Activated T-helper 2 cell treated with anti-CD3 and anti-CD28 coated beads, Interferon-gamma antibody, Interleukin-2, Interleukin-4, amounts not matched to agents 10 μg/mL and 5 μg/mL and 100 μg/mL, durations not matched to agents 14 hours and 24 hours and 36 hours (primary cell): Measurements from ENCODE around the gene PUS7. TPM values are rescaled to one million over a fixed set of nuclear protein-coding genes. Genes with fewer than 3 reads are reported as not detected.
"Not testable (repeated sequence)": the region's sequence is repeated elsewhere in the genome, so short reads cannot be mapped to it uniquely, and the experiment has no call there.

Experiments used
- DNase-seq: peaks from one replicate; pipeline ENCODE4 v3.0.0; 2021; ENCODE audit warnings: low spot score
- H3K27ac Mint-ChIP-seq: one replicate; pipeline ENCODE4 v1.8.0; 2021; ENCODE audit warnings: mixed read lengths
- H3K27me3 Mint-ChIP-seq: one replicate; pipeline ENCODE4 v1.8.0; 2021; ENCODE audit warnings: low read depth, mixed read lengths
- H3K36me3 Mint-ChIP-seq: one replicate; pipeline ENCODE4 v1.8.0; 2021; ENCODE audit warnings: low read depth, mixed read lengths
- H3K4me1 Mint-ChIP-seq: one replicate; pipeline ENCODE4 v1.8.0; 2021; ENCODE audit warnings: low read depth, mixed read lengths
- H3K4me3 Mint-ChIP-seq: one replicate; pipeline ENCODE4 v1.8.0; 2021; ENCODE audit warnings: low read depth, mild to moderate bottlenecking, moderate library complexity, mixed read lengths
- H3K9me3 Mint-ChIP-seq: one replicate; pipeline ENCODE4 v1.8.0; 2021; ENCODE audit warnings: mixed read lengths
- intact Hi-C: fragments of 100-400 bp; cut with micrococcal nuclease; formaldehyde crosslinking; loops from one replicate; pipeline ENCODE4 v1.15.1; 2023
- total RNA-seq: library from RNA; stranded (reverse); gene quantifications from 2 replicates; pipeline ENCODE4 v1.2.3, GENCODE V29; 2022

The PUS7 gene
- total RNA-seq, 1 donor from 2014 or later = 44.4 TPM

- Mint-ChIP-seq H3K9me3 (no peaks in the 10 kb centered on the region), H3K27me3 (no peaks in the 10 kb centered on the region), H3K4me1 (peaks cover 5% of the 10 kb centered on the region), H3K4me3 (no peak overlapping the region), H3K36me3 (peaks cover under 1% of the 10 kb centered on the region), H3K27ac (no peak overlapping the region)
- intact Hi-C loops = loop anchor here (5.0 kb wide), 1 partner anchor 1642 kb away; the partner anchor contains the start of gene HBP1
- no peak for DNase-seq
These were observed 2.8 kb upstream of the PUS7 start for GRCh38 chr7:105524840-105525239.

- not testable (repeated sequence) for H3K9me3 Mint-ChIP-seq, H3K27me3 Mint-ChIP-seq, H3K4me3 Mint-ChIP-seq, H3K27ac Mint-ChIP-seq, H3K4me1 Mint-ChIP-seq, H3K36me3 Mint-ChIP-seq, DNase-seq
- intact Hi-C loops = loop anchor here (5.0 kb wide), 1 partner anchor 1643 kb away; the partner anchor contains the start of gene HBP1
These were observed 2.4 kb upstream of the PUS7 start for GRCh38 chr7:105524423-105524822.

GRCh38 chr7:105521027-105521716 is 899 bp downstream of the PUS7 start:
- peak overlapping the region; percentile 94 for H3K4me3 Mint-ChIP-seq
- peaks cover 19% of the 10 kb centered on the region for H3K4me1 Mint-ChIP-seq
- H3K36me3 Mint-ChIP-seq = peaks cover 18% of the 10 kb centered on the region
- H3K27me3 Mint-ChIP-seq = no peaks in the 10 kb centered on the region
- no peaks in the 10 kb centered on the region for H3K9me3 Mint-ChIP-seq
- H3K27ac Mint-ChIP-seq = peak overlapping the region; percentile 91
- peak; percentile 47 for DNase-seq
- intact Hi-C loops = loop anchor here (5.0 kb wide), 1 partner anchor 1646 kb away; the partner anchor contains the start of gene HBP1

GRCh38 chr7:105520620-105521019 is 1.5 kb downstream of the PUS7 start:
- not testable (repeated sequence) for DNase-seq, H3K9me3 Mint-ChIP-seq, H3K27ac Mint-ChIP-seq, H3K27me3 Mint-ChIP-seq
- Mint-ChIP-seq H3K4me1 (peaks cover 19% of the 10 kb centered on the region), H3K4me3 (peak overlapping the region; percentile 45), H3K36me3 (peaks cover 19% of the 10 kb centered on the region)
- intact Hi-C loops = loop anchor here (5.0 kb wide), 1 partner anchor 1647 kb away; the partner anchor contains the start of gene HBP1

GRCh38 chr7:105519353-105519752 is 2.7 kb downstream of the PUS7 start:
- intact Hi-C loops = no loop called here
- no peak for DNase-seq
- peaks cover 26% of the 10 kb centered on the region for H3K4me1 Mint-ChIP-seq
- no peaks in the 10 kb centered on the region for H3K9me3 Mint-ChIP-seq
- H3K36me3 Mint-ChIP-seq = peaks cover 25% of the 10 kb centered on the region
- no peaks in the 10 kb centered on the region for H3K27me3 Mint-ChIP-seq
- peak overlapping the region; percentile 56 for H3K4me3 Mint-ChIP-seq
- H3K27ac Mint-ChIP-seq = no peak overlapping the region

- H3K27ac Mint-ChIP-seq, H3K27me3 Mint-ChIP-seq, intact Hi-C loops, H3K4me3 Mint-ChIP-seq, DNase-seq, H3K9me3 Mint-ChIP-seq: not testable (repeated sequence)
- Mint-ChIP-seq H3K36me3 (peaks cover 39% of the 10 kb centered on the region), H3K4me1 (peaks cover 37% of the 10 kb centered on the region)
These were observed 6.5 kb downstream of the PUS7 start for GRCh38 chr7:105515610-105516009.

- no peak overlapping the region for H3K4me3 Mint-ChIP-seq
- H3K27ac Mint-ChIP-seq = peak overlapping the region; percentile 65
- intact Hi-C loops = loop anchor here (5.0 kb wide), 1 partner anchor 81 kb away; no protein-coding TSS in a partner anchor
- H3K9me3 Mint-ChIP-seq = no peaks in the 10 kb centered on the region
- no peak for DNase-seq
- H3K36me3 Mint-ChIP-seq = peaks cover 30% of the 10 kb centered on the region
- no peaks in the 10 kb centered on the region for H3K27me3 Mint-ChIP-seq
- H3K4me1 Mint-ChIP-seq = peaks cover 31% of the 10 kb centered on the region
These were observed 9.0 kb downstream of the PUS7 start for GRCh38 chr7:105512926-105513526.

- Mint-ChIP-seq H3K27ac (peak overlapping the region; percentile 65), H3K36me3 (peaks cover 31% of the 10 kb centered on the region), H3K27me3 (no peaks in the 10 kb centered on the region), H3K4me3 (peak overlapping the region; percentile 1), H3K9me3 (no peaks in the 10 kb centered on the region), H3K4me1 (peaks cover 28% of the 10 kb centered on the region)
- intact Hi-C loops = loop anchor here (5.0 kb wide), 1 partner anchor 80 kb away; no protein-coding TSS in a partner anchor
- no peak for DNase-seq
These were observed 9.7 kb downstream of the PUS7 start for GRCh38 chr7:105512415-105512814.

- peaks cover 68% of the 10 kb centered on the region for H3K36me3 Mint-ChIP-seq
- H3K4me3 Mint-ChIP-seq = no peak overlapping the region
- no peak overlapping the region for H3K27ac Mint-ChIP-seq
- DNase-seq = no peak
- no peaks in the 10 kb centered on the region for H3K4me1 Mint-ChIP-seq
- no peaks in the 10 kb centered on the region for H3K9me3 Mint-ChIP-seq
- intact Hi-C loops = no loop called here
- H3K27me3 Mint-ChIP-seq = no peaks in the 10 kb centered on the region
These were observed 19.9 kb downstream of the PUS7 start for GRCh38 chr7:105502173-105502572.

- H3K4me3 Mint-ChIP-seq = no peak overlapping the region
- H3K27ac Mint-ChIP-seq = no peak overlapping the region
- intact Hi-C loops = no loop called here
- H3K36me3 Mint-ChIP-seq = peaks cover 36% of the 10 kb centered on the region
- DNase-seq = no peak
- no peaks in the 10 kb centered on the region for H3K27me3 Mint-ChIP-seq
- H3K9me3 Mint-ChIP-seq = no peaks in the 10 kb centered on the region
- no peaks in the 10 kb centered on the region for H3K4me1 Mint-ChIP-seq
These were observed 25.1 kb downstream of the PUS7 start for GRCh38 chr7:105497016-105497415.

GRCh38 chr7:105496521-105496920 is 25.6 kb downstream of the PUS7 start:
- intact Hi-C loops = no loop called here
- H3K9me3 Mint-ChIP-seq = no peaks in the 10 kb centered on the region

GRCh38 chr7:105493923-105494315 is 28.2 kb downstream of the PUS7 start:
- H3K27me3 Mint-ChIP-seq = no peaks in the 10 kb centered on the region
- no peak overlapping the region for H3K27ac Mint-ChIP-seq

More at GRCh38 chr7:105496521-105496920, 25.6 kb downstream of the PUS7 start:
- Mint-ChIP-seq H3K4me1 (no peaks in the 10 kb centered on the region), H3K27ac (no peak overlapping the region), H3K27me3 (no peaks in the 10 kb centered on the region), H3K36me3 (peaks cover 33% of the 10 kb centered on the region), H3K4me3 (no peak overlapping the region)
- no peak for DNase-seq

More at GRCh38 chr7:105493923-105494315, 28.2 kb downstream of the PUS7 start:
- Mint-ChIP-seq H3K36me3 (peaks cover 23% of the 10 kb centered on the region), H3K9me3 (no peaks in the 10 kb centered on the region), H3K4me1 (peaks cover 3% of the 10 kb centered on the region), H3K4me3 (no peak overlapping the region)
- intact Hi-C loops = no loop called here
- DNase-seq = no peak
